SH-SY5Y (cell line): ENCODE measurements around the gene CEP44.

Experiments
- GATA2 ChIP-seq: IDR thresholded peaks from 2 replicates; pipeline ENCODE4 v1.6.1; 2011; ENCODE audit warnings: mild to moderate bottlenecking, low read depth, low read length
- GATA3 ChIP-seq: IDR thresholded peaks from 2 replicates; pipeline ENCODE4 v1.6.1; 2011; ENCODE audit warnings: low read depth, mild to moderate bottlenecking, low read length, moderate library complexity

DNA sequence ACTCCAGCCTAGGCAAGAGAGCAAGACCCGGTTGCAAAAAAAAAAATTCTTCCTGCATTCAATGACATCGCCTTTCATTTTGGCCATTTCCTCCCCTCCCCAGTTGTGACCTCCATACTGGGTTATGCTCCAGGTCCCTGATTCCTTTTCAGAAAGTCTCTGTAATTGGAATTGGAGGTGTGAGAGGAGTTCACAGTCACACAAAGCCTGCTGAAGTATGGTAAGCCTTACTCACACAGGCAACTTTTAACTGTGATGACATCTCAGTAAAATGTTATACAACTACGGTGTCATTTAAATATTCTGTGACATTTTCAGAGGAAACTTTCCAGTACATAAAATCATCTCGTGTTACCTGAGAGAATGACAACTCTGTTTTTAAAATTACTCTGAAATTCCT lies 73.6 kb downstream of the CEP44 start:
- TF ChIP-seq GATA2: no peak
- TF ChIP-seq GATA3: no peak
